ENCODE results near the gene LRIG2. TPM values are rescaled to one million over a fixed set of nuclear protein-coding genes. Genes with fewer than 3 reads are reported as not detected.

LRIG2 gene
- total RNA-seq, 1 donor from 2014 or later = 15.0 TPM

DNA sequence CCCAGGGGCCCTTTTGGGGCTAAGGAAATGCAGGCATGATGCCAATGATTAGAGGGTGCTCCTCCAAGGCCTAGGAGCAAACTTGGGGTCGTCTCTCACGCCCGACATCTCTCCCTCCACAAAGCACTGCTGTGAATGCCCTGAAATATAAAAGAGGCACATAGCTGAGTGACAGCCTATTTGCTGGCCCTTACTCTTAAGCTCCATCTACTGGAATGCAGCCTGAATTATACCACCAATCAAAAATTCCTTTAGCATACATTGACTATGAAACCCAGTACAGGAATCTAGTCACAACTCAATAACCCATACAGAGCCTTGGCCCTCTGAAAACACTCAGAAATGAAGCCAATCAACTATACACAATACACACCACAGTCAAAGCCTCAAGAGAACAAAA is 105.5 kb downstream of the LRIG2 start:
- TF ChIP-seq, protein P1, sequence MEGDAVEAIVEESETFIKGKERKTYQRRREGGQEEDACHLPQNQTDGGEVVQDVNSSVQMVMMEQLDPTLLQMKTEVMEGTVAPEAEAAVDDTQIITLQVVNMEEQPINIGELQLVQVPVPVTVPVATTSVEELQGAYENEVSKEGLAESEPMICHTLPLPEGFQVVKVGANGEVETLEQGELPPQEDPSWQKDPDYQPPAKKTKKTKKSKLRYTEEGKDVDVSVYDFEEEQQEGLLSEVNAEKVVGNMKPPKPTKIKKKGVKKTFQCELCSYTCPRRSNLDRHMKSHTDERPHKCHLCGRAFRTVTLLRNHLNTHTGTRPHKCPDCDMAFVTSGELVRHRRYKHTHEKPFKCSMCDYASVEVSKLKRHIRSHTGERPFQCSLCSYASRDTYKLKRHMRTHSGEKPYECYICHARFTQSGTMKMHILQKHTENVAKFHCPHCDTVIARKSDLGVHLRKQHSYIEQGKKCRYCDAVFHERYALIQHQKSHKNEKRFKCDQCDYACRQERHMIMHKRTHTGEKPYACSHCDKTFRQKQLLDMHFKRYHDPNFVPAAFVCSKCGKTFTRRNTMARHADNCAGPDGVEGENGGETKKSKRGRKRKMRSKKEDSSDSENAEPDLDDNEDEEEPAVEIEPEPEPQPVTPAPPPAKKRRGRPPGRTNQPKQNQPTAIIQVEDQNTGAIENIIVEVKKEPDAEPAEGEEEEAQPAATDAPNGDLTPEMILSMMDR (IDR thresholded peaks at IDR 0.05) = no peak
- no peak overlapping the region for H3K4me3 ChIP-seq
- H3K4me1 ChIP-seq = no peaks in the 10 kb centered on the region
- intact Hi-C loops (cut with DNase I) = no loop called here
- ATAC-seq (peak in 1 of 2 donors; percentile 31), DNase-seq (no peak)
- H3K27me3 ChIP-seq (ENCODE audit: low read depth) = no peaks in the 10 kb centered on the region
- H3K36me3 ChIP-seq = no peaks in the 10 kb centered on the region
- no peak overlapping the region for H3K27ac ChIP-seq
- H3K9me3 ChIP-seq = no peaks in the 10 kb centered on the region

Other genes starting within 250 kb of the LRIG2 start
- gene SLC16A1, start 117.0 kb upstream of the LRIG2 start, total RNA-seq = 9.8 TPM

Measured in lower lobe of right lung (tissue), 2 donors.